ENCODE data around the gene ATG4B.

DNA sequence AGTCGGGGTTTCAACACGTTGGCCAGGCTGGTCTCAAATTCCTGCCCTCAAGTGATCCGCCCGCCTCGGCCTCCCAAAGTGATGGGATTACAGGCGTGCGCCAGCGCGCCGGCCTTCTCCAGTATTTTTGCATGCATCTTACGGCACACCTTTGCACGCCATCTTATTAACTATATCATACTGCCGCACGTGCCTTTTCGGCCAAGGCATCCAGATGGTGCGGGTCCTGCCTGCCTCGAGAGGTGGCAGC lies 63.6 kb downstream of the ATG4B start:
- TF ChIP-seq, protein P1, sequence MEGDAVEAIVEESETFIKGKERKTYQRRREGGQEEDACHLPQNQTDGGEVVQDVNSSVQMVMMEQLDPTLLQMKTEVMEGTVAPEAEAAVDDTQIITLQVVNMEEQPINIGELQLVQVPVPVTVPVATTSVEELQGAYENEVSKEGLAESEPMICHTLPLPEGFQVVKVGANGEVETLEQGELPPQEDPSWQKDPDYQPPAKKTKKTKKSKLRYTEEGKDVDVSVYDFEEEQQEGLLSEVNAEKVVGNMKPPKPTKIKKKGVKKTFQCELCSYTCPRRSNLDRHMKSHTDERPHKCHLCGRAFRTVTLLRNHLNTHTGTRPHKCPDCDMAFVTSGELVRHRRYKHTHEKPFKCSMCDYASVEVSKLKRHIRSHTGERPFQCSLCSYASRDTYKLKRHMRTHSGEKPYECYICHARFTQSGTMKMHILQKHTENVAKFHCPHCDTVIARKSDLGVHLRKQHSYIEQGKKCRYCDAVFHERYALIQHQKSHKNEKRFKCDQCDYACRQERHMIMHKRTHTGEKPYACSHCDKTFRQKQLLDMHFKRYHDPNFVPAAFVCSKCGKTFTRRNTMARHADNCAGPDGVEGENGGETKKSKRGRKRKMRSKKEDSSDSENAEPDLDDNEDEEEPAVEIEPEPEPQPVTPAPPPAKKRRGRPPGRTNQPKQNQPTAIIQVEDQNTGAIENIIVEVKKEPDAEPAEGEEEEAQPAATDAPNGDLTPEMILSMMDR (IDR thresholded peaks at IDR 0.05; ENCODE audit: borderline replicate concordance, extremely low read depth, low read length, poor library complexity, severe bottlenecking): peak; percentile 74
- TF ChIP-seq EZH2 (IDR thresholded peaks at IDR 0.05; ENCODE audit: borderline replicate concordance, low read depth, low read length, severe bottlenecking): no peak
